HPDE6-E6E7 (cell line): ENCODE results near the gene TNRC6B.

Source experiments
- DNase-seq: peaks from one replicate; pipeline ENCODE4 v3.0.0; 2011; ENCODE audit warnings: missing footprints; ENCODE audit errors: extremely low spot score

Gene TNRC6B

DNA sequence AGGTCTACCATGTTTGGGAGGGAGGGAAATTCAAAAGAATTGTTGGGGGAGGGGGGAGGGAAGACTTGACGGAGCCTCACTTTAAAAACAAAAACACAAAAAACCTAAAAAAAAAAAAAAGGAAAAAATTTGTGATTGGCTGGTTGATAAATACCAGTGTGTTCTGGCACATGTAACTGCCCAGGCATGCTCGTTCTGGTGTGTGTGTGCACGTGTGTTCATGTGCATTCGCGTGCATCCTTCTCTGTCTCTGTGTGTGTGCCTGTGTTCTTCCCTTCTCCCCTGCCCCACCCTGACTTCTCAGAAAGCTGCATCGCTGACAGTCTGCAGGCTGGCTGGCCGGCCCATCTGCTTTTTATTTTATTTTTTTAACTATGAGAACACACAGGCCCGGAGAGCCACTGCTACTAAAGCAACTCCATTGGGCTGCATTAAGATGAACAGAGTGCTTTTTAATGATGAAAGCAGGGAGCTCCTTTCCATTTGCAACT is 146.0 kb downstream of the TNRC6B start:
- no peak for DNase-seq

DNA sequence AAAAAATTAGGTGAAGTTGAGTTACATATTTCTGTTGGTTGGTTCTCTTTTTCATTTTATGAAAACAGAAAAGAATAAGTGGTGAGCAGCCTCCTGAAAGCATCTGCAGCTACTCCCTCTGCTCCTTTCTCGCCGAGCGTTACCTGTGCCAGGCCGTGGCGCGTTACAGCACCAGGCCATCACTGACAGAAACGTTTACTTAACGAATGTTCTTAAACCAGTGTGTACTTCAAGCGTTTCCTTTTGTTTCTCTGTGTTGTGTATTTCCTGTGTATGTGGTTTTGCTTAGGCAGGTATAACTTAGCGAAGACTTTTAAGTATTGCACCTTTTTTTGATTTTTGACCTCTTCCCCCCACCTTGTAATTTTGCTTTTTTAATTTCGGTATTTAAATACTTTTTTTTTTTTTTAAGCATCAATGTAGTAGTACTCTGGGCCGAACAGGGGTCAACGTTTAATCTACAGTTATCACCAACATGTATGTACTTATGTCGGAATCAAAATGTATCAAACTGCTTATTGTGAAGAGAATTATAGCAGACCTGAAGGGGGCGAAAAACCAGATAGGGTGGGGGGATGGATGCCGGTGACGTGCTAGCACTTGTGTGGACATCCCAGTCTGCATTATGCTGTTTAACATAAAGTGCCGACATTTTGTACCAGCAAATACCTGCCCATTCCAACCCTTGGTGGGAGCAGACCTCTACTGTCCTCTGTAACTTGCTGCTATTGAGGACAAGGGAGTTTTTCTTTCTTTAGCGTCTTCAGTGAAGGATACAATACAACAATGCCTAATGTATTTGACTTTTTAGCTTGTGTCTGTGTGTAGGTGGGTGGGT is 147.0 kb downstream of the TNRC6B start:
- DNase-seq: no peak

- no peak for DNase-seq
These were observed 147.6 kb downstream of the TNRC6B start for GRCh38 chr22:40325315-40325714.

DNA sequence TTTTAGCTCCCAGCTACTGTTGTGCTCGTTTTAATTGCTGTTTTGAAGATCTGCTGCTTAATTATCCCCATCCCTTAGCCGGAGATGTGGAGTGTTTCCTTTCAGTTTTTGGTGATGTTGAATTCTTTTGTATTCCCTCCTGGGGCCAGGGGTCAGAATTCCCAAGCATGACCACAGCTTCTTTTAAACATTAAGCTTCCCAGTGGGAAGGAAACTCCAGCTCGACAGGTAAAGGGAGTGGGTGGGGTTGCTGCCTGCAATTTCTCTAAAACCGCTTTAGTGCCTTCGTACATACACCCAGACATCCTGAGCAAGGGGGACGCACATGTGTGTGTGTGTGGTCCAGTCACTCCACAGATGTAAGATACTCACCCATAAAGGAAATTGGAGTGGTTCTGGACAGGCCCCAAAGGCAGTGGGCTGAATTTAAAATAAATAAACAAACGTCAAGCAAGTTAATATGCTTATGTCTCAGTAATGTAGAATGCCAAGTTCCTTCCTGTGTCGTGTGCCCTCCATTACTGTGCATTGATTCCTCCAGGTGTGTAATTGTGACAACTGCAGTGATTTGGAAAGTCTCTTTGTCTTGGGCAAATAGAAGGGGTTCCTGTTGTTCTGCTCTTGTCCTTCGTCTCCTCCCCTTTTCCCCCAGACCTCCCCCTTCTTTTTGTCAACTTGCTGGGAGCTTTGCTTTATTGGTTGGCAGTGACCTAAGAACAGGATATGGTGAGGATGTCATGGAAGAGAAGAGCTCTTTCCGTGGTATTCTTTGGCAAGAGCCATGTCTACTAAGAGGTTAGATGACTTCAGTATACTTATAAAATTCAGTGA is 149.4 kb downstream of the TNRC6B start:
- DNase-seq: no peak

GRCh38 chr22:40328546-40329456 is 151.1 kb downstream of the TNRC6B start:
- no peak for DNase-seq

DNA sequence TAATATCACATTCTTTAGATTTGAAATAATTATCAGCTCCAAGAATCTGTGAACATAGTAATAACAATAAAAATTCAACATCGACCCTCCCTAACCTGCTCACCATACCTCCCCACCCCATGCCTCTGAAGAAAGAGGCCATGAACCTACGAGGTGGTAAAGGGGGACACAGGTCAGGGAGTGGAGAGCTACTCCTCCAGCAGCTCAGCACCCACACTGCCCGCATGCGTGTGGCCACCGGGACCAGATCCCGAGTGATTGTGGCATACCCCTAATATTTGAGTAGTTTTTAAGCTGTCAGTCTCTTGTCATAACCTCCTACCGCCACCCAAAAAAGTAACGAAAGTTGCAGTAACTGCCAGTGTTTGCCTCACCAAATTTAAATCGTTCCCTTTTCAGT is 151.7 kb downstream of the TNRC6B start:
- DNase-seq: no peak

DNA sequence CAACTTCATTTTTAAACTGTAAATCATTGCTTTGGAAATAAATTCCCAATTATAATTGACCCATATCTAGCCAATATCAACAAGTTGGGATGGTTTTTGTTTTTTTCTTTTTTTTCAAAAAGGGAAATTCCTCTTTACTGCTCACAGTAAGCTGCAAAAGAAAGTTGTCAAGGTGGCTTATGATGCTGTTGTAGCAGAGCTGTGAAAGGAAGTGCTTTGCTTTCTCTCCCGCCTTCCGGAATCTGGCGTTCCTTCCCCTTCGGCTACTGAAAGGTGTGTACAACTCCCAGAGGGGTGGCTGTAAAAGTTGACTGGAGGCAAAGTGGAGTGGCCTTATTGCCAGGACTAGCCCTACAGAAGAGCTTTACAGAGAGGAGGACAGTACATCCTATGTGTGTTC is 152.4 kb downstream of the TNRC6B start:
- no peak for DNase-seq

DNA sequence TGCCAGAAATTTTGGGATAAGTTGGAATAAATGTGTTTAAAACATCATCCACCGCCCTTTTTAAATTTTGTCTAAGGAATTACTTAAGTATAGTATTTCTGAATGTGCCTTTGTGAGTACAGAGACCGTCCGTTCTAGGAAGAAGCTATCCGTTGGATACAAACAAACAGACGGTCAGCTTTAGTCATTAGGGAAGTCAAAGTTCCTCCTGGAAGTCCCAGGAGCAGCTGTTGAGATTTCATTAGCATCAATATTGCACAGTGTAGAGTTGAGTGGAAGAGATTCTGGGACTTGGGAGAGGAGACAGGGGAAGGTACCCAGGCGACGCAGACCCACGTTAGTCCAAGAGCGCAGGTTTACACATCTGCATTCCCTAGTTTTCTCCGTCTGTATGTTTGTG is 152.9 kb downstream of the TNRC6B start:
- no peak for DNase-seq

- no peak for DNase-seq
These were observed 154.0 kb downstream of the TNRC6B start for GRCh38 chr22:40331706-40332105.

- no peak for DNase-seq
These were observed 154.6 kb downstream of the TNRC6B start for GRCh38 chr22:40332319-40332781.

DNA sequence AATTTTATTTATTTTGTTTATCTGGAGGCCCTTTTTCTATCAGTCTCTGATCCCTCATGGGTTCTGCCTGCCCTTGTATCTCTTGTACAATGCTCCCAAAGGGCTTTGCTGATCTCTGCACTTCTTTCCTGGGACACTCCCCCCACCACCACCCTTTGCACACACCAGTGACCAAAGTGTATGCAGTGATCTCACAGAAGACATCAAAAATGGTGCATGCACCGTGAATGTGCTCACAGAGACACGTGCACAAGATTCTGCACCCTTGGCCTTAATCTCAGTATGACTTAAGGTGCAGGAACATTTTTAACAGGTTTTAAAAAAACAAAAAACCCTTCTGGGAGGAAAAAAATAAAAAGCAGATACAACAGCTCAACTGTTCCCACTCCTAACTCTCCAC is 156.3 kb downstream of the TNRC6B start:
- no peak for DNase-seq

DNA sequence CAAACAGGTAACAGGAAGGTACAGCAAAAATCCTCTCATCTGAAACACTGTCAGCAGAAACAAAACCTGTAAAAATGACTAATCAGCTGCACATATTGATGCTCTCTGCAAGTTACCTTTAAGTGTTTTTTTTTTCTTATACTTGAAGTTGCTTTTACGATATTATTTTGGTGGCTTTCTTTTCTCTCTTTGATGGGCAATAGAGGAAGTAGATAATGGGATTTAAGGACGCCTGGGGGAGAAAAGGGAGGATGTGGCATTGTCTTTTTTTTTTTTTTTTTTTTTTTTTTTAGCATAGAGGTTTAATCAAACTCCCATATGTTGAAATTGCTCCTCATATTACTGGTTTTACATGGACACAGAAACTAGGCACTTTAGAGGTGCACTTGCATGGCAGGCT is 157.2 kb downstream of the TNRC6B start:
- DNase-seq: no peak

GRCh38 chr22:40335358-40335757 is 157.6 kb downstream of the TNRC6B start:
- no peak for DNase-seq

- no peak for DNase-seq
These were observed 162.3 kb downstream of the TNRC6B start for GRCh38 chr22:40340044-40340443.

DNA sequence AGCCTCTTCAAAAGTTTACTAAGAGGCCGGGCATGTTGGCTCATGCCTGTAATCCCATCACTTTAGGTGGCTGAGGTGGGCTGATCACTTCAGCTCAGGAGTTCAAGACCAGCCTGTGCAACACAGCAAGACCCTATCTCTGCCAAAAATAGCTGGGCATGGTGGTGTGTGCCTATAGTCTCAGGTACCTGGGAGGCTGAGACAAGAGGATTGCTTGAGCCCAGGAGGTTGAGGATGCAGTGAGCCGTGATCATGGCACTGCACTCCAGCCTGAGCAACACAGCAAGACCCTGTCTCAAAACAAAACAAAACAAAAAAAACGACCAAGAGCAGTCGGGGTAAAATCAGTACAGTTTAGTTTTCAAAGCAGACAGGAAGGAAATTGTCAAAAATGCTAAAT is 163.9 kb downstream of the TNRC6B start:
- no peak for DNase-seq

DNA sequence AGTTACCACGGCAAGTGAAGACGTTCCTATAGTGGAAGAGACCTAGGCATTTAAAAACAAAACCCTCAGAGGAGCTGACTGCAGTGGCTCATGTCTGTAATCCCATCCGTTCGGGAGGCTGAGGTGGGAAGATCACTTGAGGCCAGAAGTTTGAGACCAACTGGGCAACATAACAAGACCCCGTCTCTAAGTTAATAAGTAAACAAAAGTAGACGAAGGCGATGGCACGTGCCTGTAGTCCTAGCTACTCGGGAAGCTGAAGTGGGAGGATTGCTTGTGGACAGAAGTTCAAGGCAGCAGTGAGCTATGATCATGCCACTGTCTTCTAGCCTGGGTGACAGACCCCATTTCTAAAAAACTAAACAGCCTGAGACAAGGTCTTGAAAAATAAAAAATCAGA is 164.8 kb downstream of the TNRC6B start:
- DNase-seq: no peak

GRCh38 chr22:40345271-40345670 is 167.5 kb downstream of the TNRC6B start:
- DNase-seq: no peak

GRCh38 chr22:40345815-40346184 is 168.1 kb downstream of the TNRC6B start:
- DNase-seq: peak; percentile 36

GRCh38 chr22:40346185-40347118 is 168.7 kb downstream of the TNRC6B start, which contains the start of gene ADSL:
ADSL (plus strand) TSS chr22:40346500; CDS start chr22:40346559, 59 bp downstream.
- DNase-seq: peak; percentile 82

GRCh38 chr22:40347300-40347699 is 169.6 kb downstream of the TNRC6B start:
- no peak for DNase-seq
